Bronchial epithelial cell (primary cell): ENCODE data around the gene RAB3IL1. TPM values are rescaled to one million over a fixed set of nuclear protein-coding genes. Genes with fewer than 3 reads are reported as not detected.

ENCODE experiments used
- DNase-seq: peaks from one replicate; pipeline ENCODE4 v3.0.0-alpha.2; 2010; ENCODE audit warnings: low read depth
- FAIRE-seq: peaks from 2 replicates; lab custom pipeline; 2011; peaks lifted over from hg19 to GRCh38; lab: Jason Lieb, UNC
- H3K27me3 ChIP-seq: 2 replicates; pipeline ENCODE4 v1.5.1; 2011; ENCODE audit warnings: low read length; ENCODE audit not compliant: control insufficient read depth, insufficient read depth
- H3K36me3 ChIP-seq: 2 replicates; pipeline ENCODE4 v1.5.1; 2011; ENCODE audit warnings: low read length; ENCODE audit not compliant: control insufficient read depth, insufficient read depth
- H3K4me3 ChIP-seq: 2 replicates; pipeline ENCODE4 v1.5.1; 2011; ENCODE audit warnings: mild to moderate bottlenecking, low read depth, low read length, control low read depth
- CTCF ChIP-seq: IDR thresholded peaks from 2 replicates; pipeline ENCODE4 v1.5.1; 2011; ENCODE audit warnings: mild to moderate bottlenecking, moderate library complexity, low read length, control low read depth, inconsistent platforms; ENCODE audit not compliant: insufficient read depth, severe bottlenecking
- total RNA-seq: library from RNA; depleted of rRNA; stranded (reverse); fragments of >200 nt; gene quantifications from 2 replicates; pipeline ENCODE4 v1.2.1, GENCODE V29; 2014

The RAB3IL1 gene
- total RNA-seq, 1 donor from 2014 or later: 1.1 TPM

GRCh38 chr11:61855939-61856680, 61.3 kb downstream of the RAB3IL1 start:
- H3K27me3 ChIP-seq: no peaks in the 10 kb centered on the region
- no peak for FAIRE-seq
- H3K36me3 ChIP-seq: peaks cover 24% of the 10 kb centered on the region
- DNase-seq: no peak
- no peak overlapping the region for H3K4me3 ChIP-seq
- no peak for TF ChIP-seq CTCF

GRCh38 chr11:61854966-61855714, 62.2 kb downstream of the RAB3IL1 start:
- FAIRE-seq (no peak), DNase-seq (no peak)
- H3K36me3 ChIP-seq: peaks cover 21% of the 10 kb centered on the region
- no peak for TF ChIP-seq CTCF
- no peak overlapping the region for H3K4me3 ChIP-seq
- H3K27me3 ChIP-seq: no peaks in the 10 kb centered on the region

- no peak for TF ChIP-seq CTCF
- Histone ChIP-seq H3K27me3 (no peaks in the 10 kb centered on the region), H3K36me3 (peaks cover 21% of the 10 kb centered on the region), H3K4me3 (no peak overlapping the region)
- DNase-seq (no peak), FAIRE-seq (no peak)
These were observed 63.0 kb downstream of the RAB3IL1 start for GRCh38 chr11:61854206-61854895.

GRCh38 chr11:61853698-61854169, 63.6 kb downstream of the RAB3IL1 start:
- Histone ChIP-seq H3K27me3 (no peaks in the 10 kb centered on the region), H3K4me3 (no peak overlapping the region), H3K36me3 (peaks cover 21% of the 10 kb centered on the region)
- FAIRE-seq (no peak), DNase-seq (no peak)
- TF ChIP-seq CTCF: no peak

- Histone ChIP-seq H3K27me3 (no peaks in the 10 kb centered on the region), H3K4me3 (no peak overlapping the region), H3K36me3 (peaks cover 23% of the 10 kb centered on the region)
- DNase-seq: no peak
- no peak for FAIRE-seq
- no peak for TF ChIP-seq CTCF
These were observed 65.5 kb downstream of the RAB3IL1 start for GRCh38 chr11:61851900-61852295.
